Loucy (cell line): Measurements from ENCODE around the gene HRH4.

ENCODE experiments used
- CTCF ChIP-seq: fragments of 200-600 bp; sonication (generic); conservative IDR thresholded peaks from 2 replicates; pipeline ENCODE4 v1.5.1; 2014; ENCODE audit warnings: mild to moderate bottlenecking, antibody characterized with exemption, low read length
- EZH2phosphoT487 ChIP-seq: fragments of 200-600 bp; IDR thresholded peaks from 2 replicates; pipeline ENCODE4 v1.6.1; 2018; ENCODE audit warnings: antibody characterized with exemption, mild to moderate bottlenecking, moderate library complexity, borderline replicate concordance

- TF ChIP-seq CTCF: no peak
- no peak for TF ChIP-seq EZH2phosphoT487
These were observed 40.3 kb downstream of the HRH4 start for GRCh38 chr18:24500766-24501165.
